GM23338 (cell line): ENCODE data around the gene LENEP. TPM values are rescaled to one million over a fixed set of nuclear protein-coding genes. Genes with fewer than 3 reads are reported as not detected.
A peak's percentile ranks its signal among the peaks of the same experiment; 100 is the strongest.

Source experiments
- ATAC-seq: fragments of 200-7000 bp; cut with Tn5 transposase; 3 replicates; pipeline ENCODE4 v1.9.1; 2020
- DNase-seq: peaks from one replicate; pipeline ENCODE4 v3.0.0-alpha.2; 2015; ENCODE audit warnings: low spot score
- H2AFZ ChIP-seq: fragments of 200-600 bp; sonication (generic); 2 replicates; pipeline ENCODE4 v1.8.0; 2016; ENCODE audit warnings: antibody characterized with exemption, mild to moderate bottlenecking, moderate library complexity
- H3F3A ChIP-seq: fragments of 200-600 bp; sonication (generic); replicated peaks from 2 replicates; pipeline ENCODE4 v1.8.0; 2017; ENCODE audit warnings: antibody characterized with exemption, mixed run types, low read depth
- H3K27ac ChIP-seq: fragments of 200-600 bp; sonication (generic); 2 replicates; pipeline ENCODE4 v1.6.1; 2016; ENCODE audit warnings: low read depth
- H3K27me3 ChIP-seq: fragments of 200-600 bp; sonication (generic); 2 replicates; pipeline ENCODE4 v1.8.0; 2016; ENCODE audit warnings: mild to moderate bottlenecking, mixed run types, moderate library complexity; ENCODE audit not compliant: insufficient read depth
- H3K36me3 ChIP-seq: fragments of 200-600 bp; sonication (generic); 2 replicates; pipeline ENCODE4 v1.8.0; 2016; ENCODE audit warnings: mild to moderate bottlenecking; ENCODE audit not compliant: insufficient read depth
- H3K4me1 ChIP-seq: fragments of 200-600 bp; sonication (generic); 2 replicates; pipeline ENCODE4 v1.8.0; 2016; ENCODE audit warnings: mild to moderate bottlenecking, moderate library complexity; ENCODE audit not compliant: insufficient read depth
- H3K4me2 ChIP-seq: fragments of 200-600 bp; sonication (generic); 2 replicates; pipeline ENCODE4 v1.7.1; 2017; ENCODE audit warnings: mixed run types
- H3K4me3 ChIP-seq: fragments of 200-600 bp; sonication (generic); 2 replicates; pipeline ENCODE4 v1.6.1; 2016; ENCODE audit warnings: mixed run types
- H3K79me2 ChIP-seq: fragments of 200-600 bp; sonication (generic); replicated peaks from 2 replicates; pipeline ENCODE4 v1.8.0; 2017; ENCODE audit warnings: mild to moderate bottlenecking; ENCODE audit not compliant: insufficient read depth
- H3K9me2 ChIP-seq: fragments of 200-600 bp; sonication (generic); 2 replicates; pipeline ENCODE4 v1.8.0; 2017; ENCODE audit not compliant: insufficient read depth
- H4K20me1 ChIP-seq: fragments of 200-600 bp; sonication (generic); replicated peaks from 2 replicates; pipeline ENCODE4 v1.8.0; 2017; ENCODE audit warnings: mild to moderate bottlenecking; ENCODE audit not compliant: insufficient read depth
- H3K27ac Mint-ChIP-seq: 2 replicates; pipeline ENCODE4 v1.8.0; 2020; ENCODE audit warnings: inconsistent platforms, mild to moderate bottlenecking, moderate library complexity, mixed read lengths
- H3K27me3 Mint-ChIP-seq: 3 replicates; pipeline ENCODE4 v1.8.0; 2022; ENCODE audit warnings: low read depth, mild to moderate bottlenecking, moderate library complexity, mixed read lengths, inconsistent platforms; ENCODE audit not compliant: insufficient read depth, poor library complexity
- H3K36me3 Mint-ChIP-seq: 3 replicates; pipeline ENCODE4 v1.8.0; 2021; ENCODE audit warnings: low read depth, mild to moderate bottlenecking, inconsistent platforms, moderate library complexity, mixed read lengths
- H3K4me1 Mint-ChIP-seq: 3 replicates; pipeline ENCODE4 v1.8.0; 2020; ENCODE audit warnings: mild to moderate bottlenecking, inconsistent platforms, mixed read lengths
- H3K4me3 Mint-ChIP-seq: 3 replicates; pipeline ENCODE4 v1.8.0; 2021; ENCODE audit warnings: moderate library complexity, mild to moderate bottlenecking, inconsistent platforms, mixed read lengths
- H3K9me3 Mint-ChIP-seq: 3 replicates; pipeline ENCODE4 v1.8.0; 2020; ENCODE audit warnings: moderate library complexity, mild to moderate bottlenecking, inconsistent platforms, mixed read lengths
- CTCF ChIP-seq, 2 experiments: fragments of 200-600 bp in 1 of 2; sonication (generic) in 1 of 2; conservative IDR thresholded peaks; 2 replicates each; pipeline versions ENCODE4 v1.5.1 to v1.6.1; 2016 to 2017; ENCODE audit warnings: antibody characterized with exemption in 2 of 2, low read depth in 2 of 2, mild to moderate bottlenecking in 2 of 2, moderate library complexity in 1 of 2
- EZH2 ChIP-seq: fragments of 200-600 bp; sonication (generic); IDR thresholded peaks from one replicate; pipeline ENCODE4 v1.8.0; 2017; ENCODE audit warnings: antibody characterized with exemption, mild to moderate bottlenecking, low read depth; ENCODE audit not compliant: unreplicated experiment
- JUNB ChIP-seq: IDR thresholded peaks from one replicate; pipeline ENCODE4 v1.6.1; 2016; ENCODE audit warnings: antibody characterized with exemption; ENCODE audit not compliant: unreplicated experiment
- POLR2AphosphoS5 ChIP-seq: IDR thresholded peaks from 2 replicates; pipeline ENCODE4 v1.6.1; 2016; ENCODE audit warnings: antibody characterized with exemption, low read depth
- REST ChIP-seq: IDR thresholded peaks from one replicate; pipeline ENCODE4 v1.6.1; 2018; ENCODE audit warnings: antibody characterized with exemption; ENCODE audit not compliant: unreplicated experiment
- STAT1 ChIP-seq: IDR thresholded peaks from one replicate; pipeline ENCODE4 v1.6.1; 2016; ENCODE audit warnings: antibody characterized with exemption; ENCODE audit not compliant: unreplicated experiment
- ZNF331 ChIP-seq: fragments of 250-450 bp; sonication (Bioruptor Pico); IDR thresholded peaks from 2 replicates; pipeline ENCODE4 v1.5.0; 2020; ENCODE audit warnings: low read depth, mild to moderate bottlenecking, moderate library complexity
- polyA plus RNA-seq: library from polyadenylated mRNA; unstranded; fragments of >200 nt; fragmentation: Nextera tagmentation; extraction: Ambion mirVana; gene quantifications from 2 replicates; pipeline ENCODE4 v1.2.1, GENCODE V29; 2016
- total RNA-seq: library from RNA; depleted of rRNA; stranded (reverse); fragments of >200 nt; shearing (Covaris generic); gene quantifications from 2 replicates; pipeline ENCODE4 v1.2.3, GENCODE V29; 2014

Gene LENEP
- total and polyA plus RNA-seq, 2 experiments from 2014 or later, result 1.6 TPM; not detected in 1

- TF ChIP-seq CTCF (conservative IDR thresholded peaks at IDR 0.05; ENCODE audit: low read depth in 2 of 2) (no peak), POLR2AphosphoS5 (no peak), REST (no peak), STAT1 (no peak), JUNB (no peak), ZNF331 (CRISPR knock-in tag) (no peak)
Measured at GRCh38 chr1:154954541-154954940, 38.8 kb upstream of the LENEP start (continued).

- Mint-ChIP-seq H3K4me1 (peaks cover 55% of the 10 kb centered on the region), H3K27me3 (peaks cover 33% of the 10 kb centered on the region), H3K27ac (peak overlapping the region; percentile 98), H3K36me3 (peaks cover 14% of the 10 kb centered on the region), H3K4me3 (peak overlapping the region; percentile 90), H3K9me3 (no peaks in the 10 kb centered on the region)
- DNase-seq (peak; percentile 89), ATAC-seq (peak; percentile 20)
- Histone ChIP-seq H3K36me3 (no peaks in the 10 kb centered on the region), H3K4me2 (peak overlapping the region; percentile 67), H2AFZ (no peak overlapping the region), H3F3A (peaks cover 14% of the 10 kb centered on the region), H3K27ac (peak overlapping the region; percentile 88), H3K9me2 (no peaks in the 10 kb centered on the region), H3K27me3 (no peaks in the 10 kb centered on the region), H3K4me3 (peak overlapping the region; percentile 50), H3K79me2 (peaks cover 4% of the 10 kb centered on the region; the same call in 1 of the 2 replicates), H4K20me1 (peaks cover 10% of the 10 kb centered on the region), H3K4me1 (peaks cover 30% of the 10 kb centered on the region)
- no peak for TF ChIP-seq EZH2
Measured at GRCh38 chr1:154955039-154955717, 38.2 kb upstream of the LENEP start.
